GM10266 (cell line): ENCODE measurements around the gene FAM174C.
"Not testable (repeated sequence)": the region's sequence is repeated elsewhere in the genome, so short reads cannot be mapped to it uniquely, and the experiment has no call there.

Experiments used
- DNase-seq: peaks from one replicate; pipeline ENCODE4 v3.0.0; 2012; ENCODE audit errors: extremely low spot score
- TF ChIP-seq, protein P1 (sequence below): IDR thresholded peaks from 2 replicates; pipeline ENCODE4 v1.5.1; 2012; ENCODE audit warnings: mild to moderate bottlenecking, low read depth; ENCODE audit not compliant: control insufficient read depth, insufficient read depth; ENCODE audit errors: missing control alignments

FAM174C gene

DNA sequence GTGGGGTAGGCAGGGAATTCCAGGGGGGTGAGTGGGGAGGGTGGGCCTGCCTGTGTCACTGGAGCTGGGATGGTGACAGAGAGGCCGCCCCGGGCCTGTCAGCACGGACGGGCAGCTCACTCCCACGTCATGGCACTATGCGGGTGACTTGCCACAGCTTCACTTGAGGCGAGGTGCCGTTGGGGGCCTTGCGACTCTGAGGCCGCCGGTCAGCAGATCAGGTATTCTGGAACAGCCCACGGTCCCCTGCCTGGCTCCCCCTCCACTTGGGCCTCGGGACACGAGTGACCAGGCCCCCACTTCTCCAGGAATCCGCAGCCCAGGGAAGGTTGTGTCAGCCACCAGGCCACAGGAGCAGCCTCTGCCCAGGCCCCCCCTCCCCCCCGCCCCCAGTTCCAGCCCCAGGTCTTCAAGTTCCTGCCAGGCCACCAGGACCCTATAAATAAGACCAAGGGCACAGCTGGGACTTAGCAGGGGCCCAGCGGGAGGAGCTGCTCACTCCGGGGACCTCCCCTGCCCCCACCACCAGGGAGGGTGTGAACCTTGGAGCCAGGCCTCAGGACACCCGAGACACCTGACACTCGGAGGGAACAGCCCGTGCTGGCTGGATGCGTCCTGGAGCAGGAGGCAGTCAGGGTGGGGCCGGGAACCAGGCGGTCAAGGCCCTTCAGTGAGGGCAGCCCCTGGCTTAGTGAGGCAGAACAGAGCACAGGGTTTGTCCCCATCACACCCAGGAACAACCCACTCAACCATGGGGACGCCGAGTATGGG is 29.7 kb upstream of the FAM174C start:
- no peak for DNase-seq
- TF ChIP-seq, protein P1, sequence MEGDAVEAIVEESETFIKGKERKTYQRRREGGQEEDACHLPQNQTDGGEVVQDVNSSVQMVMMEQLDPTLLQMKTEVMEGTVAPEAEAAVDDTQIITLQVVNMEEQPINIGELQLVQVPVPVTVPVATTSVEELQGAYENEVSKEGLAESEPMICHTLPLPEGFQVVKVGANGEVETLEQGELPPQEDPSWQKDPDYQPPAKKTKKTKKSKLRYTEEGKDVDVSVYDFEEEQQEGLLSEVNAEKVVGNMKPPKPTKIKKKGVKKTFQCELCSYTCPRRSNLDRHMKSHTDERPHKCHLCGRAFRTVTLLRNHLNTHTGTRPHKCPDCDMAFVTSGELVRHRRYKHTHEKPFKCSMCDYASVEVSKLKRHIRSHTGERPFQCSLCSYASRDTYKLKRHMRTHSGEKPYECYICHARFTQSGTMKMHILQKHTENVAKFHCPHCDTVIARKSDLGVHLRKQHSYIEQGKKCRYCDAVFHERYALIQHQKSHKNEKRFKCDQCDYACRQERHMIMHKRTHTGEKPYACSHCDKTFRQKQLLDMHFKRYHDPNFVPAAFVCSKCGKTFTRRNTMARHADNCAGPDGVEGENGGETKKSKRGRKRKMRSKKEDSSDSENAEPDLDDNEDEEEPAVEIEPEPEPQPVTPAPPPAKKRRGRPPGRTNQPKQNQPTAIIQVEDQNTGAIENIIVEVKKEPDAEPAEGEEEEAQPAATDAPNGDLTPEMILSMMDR = no peak

DNA sequence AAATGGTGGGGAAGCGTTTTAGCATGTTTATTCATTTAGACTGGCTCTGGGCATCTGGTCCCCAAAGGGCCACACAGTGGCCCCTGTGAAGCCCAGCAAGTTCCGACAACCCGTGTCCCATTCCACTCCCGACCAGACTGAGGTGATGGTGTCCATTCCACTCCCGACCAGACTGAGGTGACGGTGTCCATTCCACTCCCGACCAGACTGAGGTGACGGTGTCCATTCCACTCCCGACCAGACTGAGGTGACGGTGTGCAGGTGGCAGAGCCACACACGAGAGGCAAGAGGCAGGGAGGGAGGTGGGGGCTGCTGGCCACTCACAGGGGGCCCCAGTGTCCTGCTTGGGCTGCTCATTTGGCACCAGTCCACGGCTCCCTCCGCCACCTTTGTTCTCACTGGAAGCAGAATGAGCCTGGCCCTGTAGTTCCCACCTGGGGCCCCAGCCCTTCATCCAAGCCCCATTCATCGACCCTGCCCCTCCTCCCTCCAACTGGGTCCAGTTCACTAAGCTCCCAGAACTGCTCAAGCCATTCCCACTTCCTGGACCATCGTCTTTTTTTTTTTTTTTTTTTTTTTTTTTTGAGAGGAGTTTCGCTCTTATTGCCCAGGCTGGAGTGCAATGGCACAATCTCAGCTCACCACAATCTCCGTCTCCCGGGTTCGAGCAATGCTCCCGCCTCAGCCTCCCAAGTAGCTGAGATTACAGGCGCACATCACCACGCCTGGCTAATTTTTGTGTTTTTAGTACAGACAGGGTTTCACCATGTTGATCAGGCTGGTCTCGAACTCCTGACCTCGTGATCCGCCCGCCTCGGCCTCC is 28.9 kb upstream of the FAM174C start:
- DNase-seq = not testable (repeated sequence)

DNA sequence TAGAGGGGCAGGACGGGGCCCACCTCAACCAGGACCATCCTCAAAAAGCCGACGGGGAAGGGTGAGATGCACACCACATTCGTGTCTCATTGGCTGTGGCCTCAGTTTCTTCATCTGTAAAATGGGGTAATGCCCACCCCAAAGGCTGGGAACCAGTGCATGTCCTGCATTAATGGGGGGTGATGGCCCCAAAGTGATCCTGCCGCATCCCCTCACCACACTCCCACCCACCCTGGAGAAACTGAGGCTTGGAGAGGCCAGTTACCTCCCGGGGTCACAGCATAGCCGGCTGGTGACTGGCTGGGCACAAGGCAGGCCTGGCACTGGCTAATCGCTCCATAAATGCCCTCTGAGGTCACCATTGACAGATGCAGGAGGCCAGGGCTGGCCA is 27.6 kb upstream of the FAM174C start:
- TF ChIP-seq, protein P1 = no peak
- DNase-seq = no peak

DNA sequence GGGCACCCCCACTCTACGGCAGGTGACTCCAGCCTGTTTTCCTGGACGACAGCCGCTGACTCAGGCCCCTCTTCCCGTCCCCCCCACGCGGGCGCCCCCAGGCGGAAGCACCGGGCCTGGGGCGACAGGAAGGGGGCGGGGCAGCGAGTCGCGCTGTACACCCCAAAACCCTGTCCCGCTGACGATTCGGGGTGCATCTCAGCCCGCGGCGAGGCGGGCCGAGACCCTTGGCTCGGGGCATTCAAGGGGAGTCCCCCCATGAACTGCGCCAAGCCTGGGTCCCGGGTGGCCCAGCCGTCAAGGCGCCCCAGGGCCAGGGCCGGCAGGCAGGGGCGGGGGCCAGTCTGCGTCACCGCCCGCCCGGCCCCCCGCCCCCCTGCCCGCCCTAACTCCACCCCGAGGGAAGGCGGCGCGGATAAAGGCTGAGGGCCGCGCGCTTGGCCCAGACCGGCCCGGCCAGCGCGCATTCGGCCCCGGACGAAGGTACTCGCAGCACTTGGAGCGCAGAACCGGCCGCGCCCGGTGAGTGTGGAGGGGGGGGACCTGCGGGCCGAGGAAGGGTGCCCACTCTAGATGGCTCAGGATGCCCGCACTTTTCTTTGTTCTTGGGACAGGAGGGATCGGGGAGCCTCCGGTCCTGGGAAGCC is 27.1 kb upstream of the FAM174C start, which contains the start of gene MIDN:
Gene MIDN (plus strand): TSS at position 445 of the 647 bp plus-strand sequence. CDS start 1,714 bp downstream, outside the sequence.
- DNase-seq = peak; percentile 88
- TF ChIP-seq, protein P1 = peak; percentile 60

DNA sequence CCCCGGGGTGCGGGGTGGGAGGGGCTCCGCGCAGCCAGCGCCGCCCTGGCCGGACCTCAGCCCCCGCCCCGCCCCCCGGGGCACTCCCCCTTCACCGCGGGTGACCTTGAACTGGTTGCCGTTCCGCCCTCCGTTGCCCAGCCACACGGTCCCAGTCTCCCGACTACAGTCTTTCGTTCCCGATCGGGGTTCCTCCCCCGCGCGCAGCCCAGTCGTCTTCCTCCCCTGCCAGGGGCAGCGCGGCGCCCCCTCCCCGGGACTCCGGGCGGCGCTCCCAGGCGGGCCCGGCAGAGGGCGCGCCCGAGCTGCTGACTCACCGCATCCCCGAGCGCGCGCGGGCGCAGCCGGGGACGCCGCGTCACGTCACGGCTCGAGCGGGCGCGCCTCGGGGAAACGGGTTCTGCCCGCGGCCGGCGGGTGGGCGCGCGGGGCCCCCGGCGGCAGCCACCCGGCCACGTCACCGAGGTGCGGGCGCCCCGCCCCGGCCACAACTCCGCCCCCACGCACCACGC is 26.5 kb upstream of the FAM174C start:
- TF ChIP-seq, protein P1 = peak; percentile 95
- peak; percentile 88 for DNase-seq

DNA sequence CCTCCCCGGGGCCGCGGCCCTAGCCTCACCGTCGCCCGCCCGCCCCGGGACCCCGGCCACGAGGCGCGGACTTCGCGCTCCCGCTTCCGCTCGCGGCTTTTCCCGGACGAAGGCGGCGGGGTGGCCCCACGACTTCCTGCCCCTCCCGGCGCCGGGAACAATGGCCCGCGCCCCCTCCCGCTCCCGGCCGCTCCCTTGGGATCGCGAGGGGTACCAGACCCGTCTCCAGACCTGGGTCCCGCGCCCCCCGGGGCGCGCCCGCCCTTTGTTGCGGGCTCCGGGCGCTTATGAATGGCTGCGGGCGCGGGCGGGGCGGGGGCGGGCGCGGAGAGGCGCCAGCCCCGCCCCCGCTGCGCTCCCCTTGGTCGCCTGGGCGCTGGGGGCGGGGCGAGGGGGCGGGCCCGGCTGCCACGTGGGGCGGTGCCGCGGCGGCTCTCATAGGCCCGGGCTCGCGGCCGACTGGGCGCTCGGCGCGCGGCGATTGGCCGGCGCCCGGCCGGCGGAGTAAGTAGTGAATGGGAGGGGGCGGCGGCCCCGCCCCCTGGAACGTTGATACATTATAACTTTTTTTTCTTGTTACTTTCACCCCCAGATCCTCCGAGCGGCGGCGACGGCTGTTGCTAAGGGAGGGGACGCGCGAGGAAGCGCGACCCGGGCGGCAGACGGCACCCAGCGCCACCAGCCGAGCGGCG is 25.9 kb upstream of the FAM174C start:
- TF ChIP-seq, protein P1 = no peak
- DNase-seq = peak; percentile 99

DNA sequence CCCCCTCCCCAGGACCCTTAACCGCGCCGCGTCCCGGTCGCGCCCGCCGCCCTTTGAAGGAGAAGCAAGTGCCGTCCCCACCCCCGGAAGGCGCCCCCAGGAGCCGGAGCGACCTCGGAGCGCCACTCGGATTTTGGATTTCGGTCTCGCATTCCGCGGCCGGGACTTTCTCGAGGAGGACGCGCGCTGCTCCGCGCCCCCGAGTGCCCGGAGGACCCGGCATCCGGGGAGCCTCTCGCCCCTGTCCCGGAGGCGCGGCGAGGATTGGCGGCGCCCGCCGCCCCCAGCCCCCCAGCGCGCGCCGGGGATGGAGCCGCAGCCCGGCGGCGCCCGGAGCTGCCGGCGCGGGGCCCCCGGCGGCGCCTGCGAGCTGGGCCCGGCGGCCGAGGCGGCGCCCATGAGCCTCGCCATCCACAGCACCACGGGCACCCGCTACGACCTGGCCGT is 25.3 kb upstream of the FAM174C start:
- TF ChIP-seq, protein P1 = no peak
- DNase-seq = no peak
